GM18867 (cell line): ENCODE measurements around the gene LIN54.

Source experiments
- ATAC-seq: cut with Tn5 transposase; IDR thresholded peaks from one replicate; pipeline ENCODE4 v1.9.1; 2021; ENCODE audit warnings: mild to moderate bottlenecking, moderate library complexity; ENCODE audit not compliant: unreplicated experiment

Gene LIN54

DNA sequence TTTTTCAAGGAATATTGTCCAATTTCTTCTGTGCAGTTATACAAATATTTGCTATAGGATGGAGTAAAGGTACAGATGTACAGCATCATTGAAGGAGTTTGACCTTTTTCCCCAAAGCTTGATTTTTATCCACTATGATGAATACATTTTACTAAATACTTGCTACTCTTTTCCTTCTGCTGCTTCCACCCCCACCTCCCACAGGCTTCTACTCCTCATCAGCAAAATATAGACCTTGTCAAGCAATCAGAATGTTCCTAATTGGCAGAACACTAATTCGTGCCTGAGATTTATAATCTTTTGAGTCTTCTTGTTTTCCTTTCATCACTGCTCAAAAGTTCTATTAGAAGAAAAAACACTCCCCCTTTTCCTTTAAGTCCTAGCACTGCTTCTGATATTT lies 113.9 kb downstream of the LIN54 start:
- no peak for ATAC-seq

GRCh38 chr4:82893942-82894341 lies 116.7 kb downstream of the LIN54 start:
- ATAC-seq = no peak

- no peak for ATAC-seq
Measured at GRCh38 chr4:82892467-82892802, 118.2 kb downstream of the LIN54 start.

DNA sequence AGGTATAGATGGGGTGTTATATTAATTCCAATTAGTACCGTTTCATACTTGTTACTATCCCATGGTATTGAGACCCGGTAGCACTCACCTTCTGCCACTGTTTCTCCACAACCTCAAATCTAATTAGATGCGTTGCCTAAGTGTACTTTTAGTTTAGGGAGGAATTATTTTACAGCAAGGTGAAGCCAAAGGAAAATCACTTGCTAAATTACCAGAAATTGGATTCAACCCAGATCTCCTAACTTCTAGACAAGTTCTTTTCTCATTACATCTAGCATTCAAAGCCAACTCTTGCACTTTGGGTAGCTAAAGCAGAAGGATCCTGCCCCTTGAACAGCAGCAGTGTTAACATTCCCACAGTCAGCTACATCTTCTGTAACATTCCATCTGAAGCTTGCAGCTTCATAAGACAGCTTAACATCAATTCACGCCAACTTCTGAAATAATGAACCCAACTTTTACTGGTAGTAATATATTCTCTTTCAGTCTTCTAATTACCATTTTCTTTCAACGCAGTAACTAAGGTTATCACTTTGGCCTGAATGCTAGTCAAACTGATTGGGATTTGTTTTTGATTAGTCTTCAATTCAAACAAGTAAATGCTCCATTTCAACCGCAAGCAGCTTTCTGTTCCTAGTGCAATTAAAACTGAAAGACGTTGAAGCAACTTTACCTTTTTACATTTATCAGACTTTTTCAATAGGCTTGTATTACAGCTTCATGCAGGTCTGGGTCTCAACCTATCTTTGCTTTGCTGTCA lies 118.7 kb downstream of the LIN54 start:
- peak; percentile 1 for ATAC-seq

DNA sequence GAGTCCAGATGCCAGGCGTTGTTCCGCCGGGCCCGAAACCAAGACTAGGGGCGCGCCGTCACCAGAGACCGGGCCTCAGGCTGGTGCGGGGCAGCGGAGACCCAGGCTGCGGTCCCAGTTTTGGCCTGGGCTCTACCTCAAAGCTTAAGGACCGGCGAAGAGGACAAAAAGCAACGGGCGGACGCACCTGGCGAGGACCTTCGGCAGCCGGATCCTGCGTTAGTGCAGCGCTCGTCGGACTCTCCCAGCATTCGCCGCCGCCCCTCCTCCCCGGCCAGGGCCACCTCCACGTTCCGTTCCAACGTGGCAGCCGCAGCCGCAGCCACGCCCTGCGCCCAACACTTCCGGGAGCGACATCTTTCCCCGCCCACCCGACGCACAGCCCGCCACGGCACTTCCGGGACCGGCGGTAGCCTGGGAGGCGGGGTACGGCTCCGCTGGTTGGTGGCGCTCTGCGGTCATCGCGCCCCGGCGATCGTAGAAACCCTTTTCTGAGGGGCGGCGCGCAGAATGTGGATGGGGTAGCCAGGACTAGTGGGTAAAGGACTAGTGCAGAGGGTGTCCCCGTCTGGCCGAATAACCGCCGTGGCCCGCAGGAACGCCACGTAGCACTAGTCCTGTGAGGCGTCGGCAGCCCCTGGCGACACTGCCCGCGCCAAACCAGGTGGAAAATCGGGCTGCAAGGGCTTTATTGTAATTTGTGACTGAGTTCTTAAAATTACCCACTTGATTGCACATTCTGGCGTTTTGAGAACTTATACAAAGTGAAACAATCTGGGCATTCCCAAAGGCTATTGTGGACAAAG lies 119.5 kb downstream of the LIN54 start, which contains the start of gene SEC31A:
TSS of gene SEC31A (minus strand) at position 253 of the 806 bp plus-strand sequence. CDS start 9,217 bp downstream, outside the sequence.
- peak; percentile 88 for ATAC-seq

- ATAC-seq = peak; percentile 0
Measured at GRCh38 chr4:82890528-82890900, 120.1 kb downstream of the LIN54 start.

DNA sequence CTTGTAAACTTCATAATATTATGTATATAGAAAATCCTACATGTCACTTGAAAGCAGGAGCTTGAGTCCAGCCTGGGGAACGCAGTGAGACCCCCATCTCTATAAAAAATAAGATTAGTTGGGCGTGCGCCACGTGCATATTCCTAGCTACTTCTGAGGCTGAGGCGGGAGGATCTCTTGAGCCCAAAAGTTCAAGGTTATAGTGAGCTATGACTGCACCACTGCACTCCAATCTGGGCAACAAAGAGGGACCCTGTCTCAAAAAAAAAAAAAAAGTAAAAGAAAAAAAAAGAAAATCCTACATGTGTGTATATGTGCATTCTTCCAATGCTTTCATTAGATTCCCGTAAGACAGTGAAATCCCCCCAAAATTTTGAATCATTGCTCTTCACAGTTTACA lies 121.3 kb downstream of the LIN54 start:
- no peak for ATAC-seq

DNA sequence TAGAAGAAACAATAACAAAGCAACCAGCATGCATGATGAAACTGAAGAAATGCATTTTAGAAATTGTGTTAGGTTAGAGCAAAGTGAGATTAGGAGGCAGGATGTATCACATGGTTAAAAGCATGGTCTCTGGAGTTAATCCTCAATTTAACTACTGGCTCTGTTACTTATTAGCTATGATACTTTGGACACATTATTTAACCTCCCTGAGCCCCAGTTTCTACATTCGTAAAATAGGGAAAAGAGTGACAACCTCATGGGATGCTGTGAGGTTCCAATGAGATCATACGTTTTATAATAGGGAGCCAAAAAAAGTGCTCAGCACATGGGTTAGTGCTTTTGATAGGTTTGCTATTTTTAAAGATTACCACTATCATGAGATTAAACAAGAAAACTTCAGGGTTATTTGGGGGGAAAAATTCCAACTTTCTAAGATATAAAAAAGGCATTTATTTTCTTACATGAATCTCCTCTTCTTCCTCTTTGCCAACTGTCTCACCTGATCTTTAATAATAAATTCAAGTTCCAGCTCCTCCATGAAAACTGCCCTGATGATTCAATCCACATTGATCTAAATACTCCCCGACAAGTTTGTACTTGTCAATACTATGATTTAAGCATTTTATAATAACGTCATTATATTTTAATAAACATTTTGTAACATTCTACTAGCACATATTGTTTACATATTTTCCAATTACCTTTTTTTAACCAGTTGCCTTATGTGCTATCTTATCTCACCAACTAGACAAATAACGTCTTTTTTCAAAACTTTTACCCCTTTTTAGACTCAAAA lies 124.3 kb downstream of the LIN54 start:
- no peak for ATAC-seq

GRCh38 chr4:82885410-82885809 lies 125.2 kb downstream of the LIN54 start:
- ATAC-seq = no peak
